ENCODE results near the gene PABPN1.

DNA sequence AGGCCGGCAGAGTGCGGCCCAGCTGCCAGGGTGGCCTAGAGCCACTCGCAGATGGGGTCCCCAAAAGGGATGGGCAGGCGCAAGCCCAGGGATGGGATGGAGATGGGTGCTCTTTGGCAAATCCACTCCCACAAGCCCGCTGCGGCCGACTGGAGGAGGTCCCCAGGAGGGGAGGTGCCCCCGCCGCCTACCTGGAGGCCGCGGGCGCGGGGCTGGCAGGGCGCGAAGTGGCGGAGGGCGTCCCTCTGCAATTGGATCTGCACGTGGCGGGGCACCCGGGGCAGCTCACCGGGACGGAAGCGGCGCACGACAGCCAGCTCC is 19.3 kb upstream of the PABPN1 start:
- TF ChIP-seq, protein P1, sequence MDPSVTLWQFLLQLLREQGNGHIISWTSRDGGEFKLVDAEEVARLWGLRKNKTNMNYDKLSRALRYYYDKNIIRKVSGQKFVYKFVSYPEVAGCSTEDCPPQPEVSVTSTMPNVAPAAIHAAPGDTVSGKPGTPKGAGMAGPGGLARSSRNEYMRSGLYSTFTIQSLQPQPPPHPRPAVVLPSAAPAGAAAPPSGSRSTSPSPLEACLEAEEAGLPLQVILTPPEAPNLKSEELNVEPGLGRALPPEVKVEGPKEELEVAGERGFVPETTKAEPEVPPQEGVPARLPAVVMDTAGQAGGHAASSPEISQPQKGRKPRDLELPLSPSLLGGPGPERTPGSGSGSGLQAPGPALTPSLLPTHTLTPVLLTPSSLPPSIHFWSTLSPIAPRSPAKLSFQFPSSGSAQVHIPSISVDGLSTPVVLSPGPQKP (IDR thresholded peaks at IDR 0.05; ENCODE audit: low read depth, low read length) = no peak
- TF ChIP-seq POLR2A (IDR thresholded peaks at IDR 0.05; ENCODE audit: low read length) = peak; percentile 90
- no peak for TF ChIP-seq CEBPB (IDR thresholded peaks at IDR 0.05)
- TF ChIP-seq CHD2 (IDR thresholded peaks at IDR 0.05; ENCODE audit: low read length, partially characterized antibody) = no peak
- TF ChIP-seq, protein P2, sequence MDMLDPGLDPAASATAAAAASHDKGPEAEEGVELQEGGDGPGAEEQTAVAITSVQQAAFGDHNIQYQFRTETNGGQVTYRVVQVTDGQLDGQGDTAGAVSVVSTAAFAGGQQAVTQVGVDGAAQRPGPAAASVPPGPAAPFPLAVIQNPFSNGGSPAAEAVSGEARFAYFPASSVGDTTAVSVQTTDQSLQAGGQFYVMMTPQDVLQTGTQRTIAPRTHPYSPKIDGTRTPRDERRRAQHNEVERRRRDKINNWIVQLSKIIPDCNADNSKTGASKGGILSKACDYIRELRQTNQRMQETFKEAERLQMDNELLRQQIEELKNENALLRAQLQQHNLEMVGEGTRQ (IDR thresholded peaks at IDR 0.05) = no peak
- TF ChIP-seq EP300 (IDR thresholded peaks at IDR 0.05) = no peak
- TF ChIP-seq CHD4 (IDR thresholded peaks at IDR 0.05; ENCODE audit: borderline replicate concordance) = no peak
- TF ChIP-seq, protein P3, sequence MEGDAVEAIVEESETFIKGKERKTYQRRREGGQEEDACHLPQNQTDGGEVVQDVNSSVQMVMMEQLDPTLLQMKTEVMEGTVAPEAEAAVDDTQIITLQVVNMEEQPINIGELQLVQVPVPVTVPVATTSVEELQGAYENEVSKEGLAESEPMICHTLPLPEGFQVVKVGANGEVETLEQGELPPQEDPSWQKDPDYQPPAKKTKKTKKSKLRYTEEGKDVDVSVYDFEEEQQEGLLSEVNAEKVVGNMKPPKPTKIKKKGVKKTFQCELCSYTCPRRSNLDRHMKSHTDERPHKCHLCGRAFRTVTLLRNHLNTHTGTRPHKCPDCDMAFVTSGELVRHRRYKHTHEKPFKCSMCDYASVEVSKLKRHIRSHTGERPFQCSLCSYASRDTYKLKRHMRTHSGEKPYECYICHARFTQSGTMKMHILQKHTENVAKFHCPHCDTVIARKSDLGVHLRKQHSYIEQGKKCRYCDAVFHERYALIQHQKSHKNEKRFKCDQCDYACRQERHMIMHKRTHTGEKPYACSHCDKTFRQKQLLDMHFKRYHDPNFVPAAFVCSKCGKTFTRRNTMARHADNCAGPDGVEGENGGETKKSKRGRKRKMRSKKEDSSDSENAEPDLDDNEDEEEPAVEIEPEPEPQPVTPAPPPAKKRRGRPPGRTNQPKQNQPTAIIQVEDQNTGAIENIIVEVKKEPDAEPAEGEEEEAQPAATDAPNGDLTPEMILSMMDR (IDR thresholded peaks at IDR 0.05) = no peak
- no peak for TF ChIP-seq JUNB (IDR thresholded peaks at IDR 0.05)
- no peak for TF ChIP-seq SMC3 (IDR thresholded peaks at IDR 0.05)
- TF ChIP-seq NFE2L2 (conservative IDR thresholded peaks at IDR 0.05; ENCODE audit: low read length) = no peak
